Mesodermal cell (in vitro differentiated cells): Measurements from ENCODE around the gene BSDC1.
A peak's percentile ranks its signal among the peaks of the same experiment; 100 is the strongest.

Experiments used
- H3K27ac ChIP-seq: 2 replicates; pipeline ENCODE4 v1.7.0; 2013; ENCODE audit warnings: mild to moderate bottlenecking, low read depth, low read length, moderate library complexity; ENCODE audit not compliant: severe bottlenecking
- H3K36me3 ChIP-seq: 2 replicates; pipeline ENCODE4 v1.7.1; 2013; ENCODE audit warnings: mild to moderate bottlenecking, low read length, moderate library complexity; ENCODE audit not compliant: control insufficient read depth, insufficient read depth
- H3K4me1 ChIP-seq: one replicate; pipeline ENCODE4 v1.7.1; 2013; ENCODE audit warnings: mild to moderate bottlenecking, low read length; ENCODE audit not compliant: insufficient read depth, control insufficient read depth, poor library complexity, severe bottlenecking
- H3K4me3 ChIP-seq: 2 replicates; pipeline ENCODE4 v1.7.0; 2013; ENCODE audit warnings: low read length, control low read depth, mild to moderate bottlenecking; ENCODE audit not compliant: insufficient read depth, poor library complexity, severe bottlenecking; ENCODE audit errors: extremely low read depth
- H3K9me3 ChIP-seq: 2 replicates; pipeline ENCODE4 v1.7.1; 2013; ENCODE audit warnings: mild to moderate bottlenecking, low read length, moderate library complexity; ENCODE audit not compliant: control insufficient read depth
- whole genome bisulfite sequencing, 2 experiments: methylation state at CpG; one replicate each; pipeline ENCODE4 v1.1.5; 2013; ENCODE audit warnings: missing lambda C conversion rate in 2 of 2; ENCODE audit not compliant: insufficient coverage in 2 of 2; 5-methylcytosine and 5-hydroxymethylcytosine counted together

The BSDC1 gene

DNA sequence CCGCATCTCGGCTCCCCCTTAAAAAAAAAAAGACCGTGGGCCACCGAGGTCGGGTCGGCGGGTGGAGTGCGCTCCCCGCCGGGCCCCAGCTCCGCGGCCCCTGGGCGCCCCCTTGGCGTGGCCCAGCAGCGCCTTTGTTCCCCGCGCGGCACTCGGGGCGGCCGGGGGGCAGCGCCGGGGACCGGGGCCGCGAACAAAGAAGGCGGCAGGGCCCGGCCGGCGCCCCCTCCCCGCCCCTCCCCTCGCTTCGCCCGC lies 58.8 kb downstream of the BSDC1 start:
- H3K4me3 ChIP-seq = peak overlapping the region; percentile 79
- peaks cover 51% of the 10 kb centered on the region for H3K4me1 ChIP-seq
- peak overlapping the region; percentile 86 for H3K27ac ChIP-seq
- WGBS, 2 experiments = 0% methylated on average over 7 to 19 of the region's 34 CpGs
- H3K36me3 ChIP-seq = peaks cover 49% of the 10 kb centered on the region
- no peaks in the 10 kb centered on the region for H3K9me3 ChIP-seq

DNA sequence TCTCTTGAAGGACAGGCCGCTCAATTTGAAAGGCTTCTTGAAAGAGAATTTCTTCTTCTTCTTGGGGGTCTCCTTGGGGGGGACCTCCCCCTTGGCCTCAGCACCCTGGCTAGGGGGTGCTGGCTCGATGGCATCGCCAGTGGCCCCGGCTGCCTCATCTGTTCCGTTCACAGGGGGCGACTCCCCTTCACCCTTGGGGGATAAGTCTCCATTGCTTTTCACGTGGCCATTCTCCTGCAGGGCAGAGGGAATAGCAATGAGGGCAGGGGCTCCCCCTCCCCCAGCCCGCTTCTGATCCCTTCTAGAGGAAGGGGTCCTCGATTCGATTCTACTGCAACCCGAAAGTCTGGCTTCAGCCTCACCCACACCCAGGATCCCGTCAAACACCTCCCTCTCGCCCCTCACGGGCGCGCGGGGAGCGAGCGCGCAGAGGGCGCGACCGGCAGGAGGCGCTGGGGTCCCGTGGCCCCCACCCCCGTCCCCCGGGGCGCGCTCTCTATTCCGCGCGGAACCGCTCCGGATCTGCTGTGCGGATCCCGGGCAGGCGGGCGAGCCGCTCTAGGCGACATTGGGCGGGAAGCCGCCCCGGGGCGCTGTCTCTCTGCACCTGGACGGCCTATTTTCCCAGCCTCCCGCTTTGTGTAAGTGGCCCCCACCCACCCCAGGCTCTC lies 59.2 kb downstream of the BSDC1 start:
- Histone ChIP-seq H3K4me1 (peaks cover 49% of the 10 kb centered on the region), H3K27ac (peak overlapping the region; percentile 86), H3K36me3 (peaks cover 53% of the 10 kb centered on the region), H3K9me3 (no peaks in the 10 kb centered on the region), H3K4me3 (peak overlapping the region; percentile 79)
- WGBS, 2 experiments = 0% methylated on average over 21 to 43 of the region's 46 CpGs

DNA sequence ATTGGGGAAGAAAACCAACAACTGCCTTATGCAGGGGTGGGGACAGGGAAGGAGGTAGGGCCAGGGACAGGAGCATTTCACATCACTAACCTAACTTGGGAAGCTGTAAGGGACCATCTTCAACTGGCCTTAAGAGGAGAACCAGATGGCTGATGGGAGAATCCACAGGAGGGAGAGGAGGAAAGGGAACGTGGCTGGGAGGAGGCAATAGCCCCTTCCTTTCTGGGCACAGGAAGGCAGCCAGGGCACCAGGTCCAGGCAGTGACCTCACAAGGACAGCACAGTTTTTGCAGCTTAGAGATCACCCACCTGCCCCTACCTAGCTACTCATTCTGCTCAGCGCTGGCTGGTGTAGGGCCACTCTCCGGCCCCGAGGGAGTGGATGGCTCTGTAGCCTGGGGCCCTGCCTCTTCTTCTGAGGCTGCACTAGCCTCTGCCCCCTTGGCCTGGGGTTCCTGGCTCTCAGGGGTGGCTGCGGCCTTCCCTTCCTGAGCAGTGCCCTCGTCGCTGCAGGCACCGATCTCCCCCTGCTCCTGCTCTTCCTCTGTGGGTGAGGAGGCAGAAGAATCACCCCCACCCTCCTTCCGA lies 59.9 kb downstream of the BSDC1 start:
- H3K36me3 ChIP-seq = peaks cover 60% of the 10 kb centered on the region
- H3K9me3 ChIP-seq = no peaks in the 10 kb centered on the region
- peak overlapping the region; percentile 79 for H3K4me3 ChIP-seq
- 62 to 63% methylated on average over 4 of the region's 9 CpGs for WGBS, 2 experiments
- no peak overlapping the region for H3K27ac ChIP-seq
- peaks cover 43% of the 10 kb centered on the region for H3K4me1 ChIP-seq

DNA sequence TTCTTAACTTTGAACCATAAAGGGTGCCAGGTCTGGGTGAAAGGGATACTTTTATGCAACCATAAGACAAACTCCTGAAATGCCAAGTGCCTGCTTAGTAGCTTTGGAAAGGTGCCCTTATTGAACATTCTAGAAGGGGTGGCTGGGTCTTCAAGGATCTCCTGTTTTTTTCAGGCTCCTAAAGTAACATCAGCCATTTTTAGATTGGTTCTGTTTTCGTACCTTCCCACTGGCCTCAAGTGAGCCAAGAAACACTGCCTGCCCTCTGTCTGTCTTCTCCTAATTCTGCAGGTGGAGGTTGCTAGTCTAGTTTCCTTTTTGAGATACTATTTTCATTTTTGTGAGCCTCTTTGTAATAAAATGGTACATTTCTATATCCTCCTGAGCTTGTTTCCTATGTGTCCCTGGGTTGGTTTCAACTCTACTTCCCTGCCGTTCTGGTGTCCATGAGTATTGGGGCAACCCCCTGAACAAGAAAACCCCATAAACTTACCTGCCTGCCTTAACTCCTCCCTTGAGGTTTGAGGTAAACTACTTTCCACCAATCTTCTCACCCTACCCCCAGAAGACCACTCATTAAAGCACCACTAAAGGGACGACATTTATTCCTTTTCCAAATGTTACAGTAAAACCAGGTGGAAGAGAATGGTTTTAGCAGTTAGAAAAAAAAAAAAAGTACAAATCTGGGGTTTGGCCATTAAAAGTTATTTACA lies 60.8 kb downstream of the BSDC1 start:
- no peak overlapping the region for H3K4me3 ChIP-seq
- peaks cover 69% of the 10 kb centered on the region for H3K36me3 ChIP-seq
- H3K27ac ChIP-seq = peak overlapping the region; percentile 36
- peaks cover 33% of the 10 kb centered on the region for H3K4me1 ChIP-seq
- H3K9me3 ChIP-seq = no peaks in the 10 kb centered on the region
- WGBS, 2 experiments = 95 to 100% methylated on average over 1 to 2 of the region's 3 CpGs

DNA sequence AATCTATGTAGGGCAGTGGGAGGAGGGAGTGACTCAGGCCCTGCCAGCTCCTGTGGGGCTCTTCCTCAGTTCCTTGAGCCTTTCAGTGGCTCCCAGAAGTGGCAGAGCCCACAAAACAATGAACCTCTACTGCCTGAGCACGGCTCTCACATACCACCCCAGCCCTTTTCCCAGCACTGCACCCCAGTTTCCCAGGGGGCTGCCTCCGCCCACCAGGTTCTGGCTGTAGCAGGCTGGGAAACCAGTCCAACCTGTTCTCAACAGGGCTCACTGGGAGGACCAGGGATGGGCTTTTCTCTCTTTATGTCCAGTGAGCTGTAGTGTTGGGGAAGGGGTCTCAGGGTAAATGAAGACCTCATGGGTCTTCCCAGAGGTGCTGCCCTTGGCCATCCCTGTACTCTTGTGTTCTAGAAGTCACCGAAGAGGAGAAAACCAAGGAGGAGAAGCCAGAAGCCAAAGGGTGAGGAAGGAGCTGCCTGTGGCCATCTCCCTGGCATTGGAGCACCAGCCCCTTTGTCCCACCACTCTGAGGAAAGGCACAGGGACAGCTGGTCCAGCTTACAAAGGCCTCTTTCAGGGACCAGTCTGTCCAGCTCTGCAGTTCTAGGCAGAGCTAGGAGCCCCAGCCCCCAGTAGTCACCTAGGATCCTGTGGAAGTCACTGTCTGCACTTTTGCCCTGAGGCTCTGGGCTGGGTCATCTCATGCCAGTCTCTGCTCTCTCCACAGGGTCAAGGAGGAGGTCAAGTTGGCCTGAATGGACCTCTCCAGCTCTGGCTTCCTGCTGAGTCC lies 61.8 kb downstream of the BSDC1 start:
- H3K27ac ChIP-seq = peak overlapping the region; percentile 46
- peaks cover 79% of the 10 kb centered on the region for H3K36me3 ChIP-seq
- peaks cover 24% of the 10 kb centered on the region for H3K4me1 ChIP-seq
- WGBS, 2 experiments = 90 to 92% methylated on average over 3 of the region's 3 CpGs
- no peak overlapping the region for H3K4me3 ChIP-seq
- H3K9me3 ChIP-seq = no peaks in the 10 kb centered on the region

DNA sequence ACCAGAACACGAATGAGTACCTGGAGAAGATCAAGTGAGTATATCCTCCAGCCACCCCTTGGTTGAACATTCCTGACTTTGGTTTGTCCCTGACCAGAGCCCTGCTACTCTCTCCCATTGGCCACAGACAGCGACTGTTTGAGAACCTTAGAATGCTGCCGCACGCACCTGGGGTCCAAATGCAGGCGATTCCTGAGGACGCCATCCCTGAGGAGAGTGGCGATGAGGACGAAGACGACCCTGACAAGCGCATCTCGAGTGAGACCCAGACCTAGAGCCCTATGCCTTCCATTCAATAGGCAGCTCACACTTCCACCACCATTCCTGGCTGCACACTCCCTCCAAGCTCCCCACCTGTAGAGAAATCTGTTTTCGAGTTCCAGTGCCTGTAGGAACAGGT lies 62.7 kb downstream of the BSDC1 start:
- Histone ChIP-seq H3K4me3 (no peak overlapping the region), H3K9me3 (no peaks in the 10 kb centered on the region), H3K27ac (no peak overlapping the region), H3K4me1 (peaks cover 15% of the 10 kb centered on the region), H3K36me3 (peaks cover 86% of the 10 kb centered on the region)
- 95 to 97% methylated on average over 12 of the region's 12 CpGs for WGBS, 2 experiments

DNA sequence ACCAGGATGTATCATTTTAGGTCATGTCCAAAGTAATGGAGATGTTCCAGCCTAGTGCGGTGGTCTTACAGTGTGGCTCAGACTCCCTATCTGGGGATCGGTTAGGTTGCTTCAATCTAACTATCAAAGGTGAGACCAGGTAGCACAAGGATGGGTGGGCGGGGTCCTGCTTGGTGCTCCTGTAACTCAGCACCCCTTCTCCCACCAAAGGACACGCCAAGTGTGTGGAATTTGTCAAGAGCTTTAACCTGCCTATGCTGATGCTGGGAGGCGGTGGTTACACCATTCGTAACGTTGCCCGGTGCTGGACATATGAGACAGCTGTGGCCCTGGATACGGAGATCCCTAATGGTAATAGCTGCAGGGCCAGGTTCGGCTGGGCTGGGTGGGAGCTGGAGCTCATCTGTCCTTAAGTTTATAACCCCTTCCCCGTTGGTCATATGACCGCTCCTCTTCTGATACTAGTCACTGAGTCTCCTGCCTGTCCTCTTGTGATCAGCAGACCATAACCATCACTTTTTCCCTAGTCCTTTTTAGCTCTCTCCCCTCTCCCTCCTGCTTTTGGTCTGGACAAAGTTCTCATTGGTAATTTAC lies 63.6 kb downstream of the BSDC1 start:
- 97 to 98% methylated on average over 12 of the region's 12 CpGs for WGBS, 2 experiments
- Histone ChIP-seq H3K36me3 (peaks cover 94% of the 10 kb centered on the region), H3K4me3 (no peak overlapping the region)

DNA sequence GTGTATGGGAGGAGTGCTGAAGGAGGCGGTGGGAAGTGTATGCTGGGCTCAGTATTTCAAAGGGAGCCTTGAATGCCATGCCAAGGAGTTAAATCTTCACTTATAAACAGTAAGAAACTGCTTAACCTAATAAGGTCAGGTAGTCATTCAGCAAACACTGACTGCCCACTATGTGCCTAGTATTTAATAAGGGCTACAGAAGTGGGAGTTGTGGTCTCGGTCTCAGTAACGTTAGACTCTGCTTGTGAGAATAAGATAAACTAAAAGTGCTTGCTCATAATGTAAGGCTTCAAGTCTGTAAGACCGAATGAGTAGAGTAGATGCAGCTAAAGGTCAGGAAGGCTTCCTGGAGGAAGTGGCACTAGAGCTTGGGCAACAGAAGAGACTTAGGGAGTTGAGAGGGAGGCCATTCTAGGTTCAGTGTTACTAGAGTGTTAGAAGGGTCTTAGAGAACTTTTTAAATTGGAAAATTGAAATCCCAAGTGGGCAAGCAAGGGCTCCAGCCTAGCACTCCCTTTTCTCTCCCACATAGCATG lies 64.2 kb downstream of the BSDC1 start:
- WGBS, 2 experiments = 94 to 96% methylated on average over 3 to 4 of the region's 4 CpGs
- peaks cover 96% of the 10 kb centered on the region for H3K36me3 ChIP-seq
- peaks cover 15% of the 10 kb centered on the region for H3K4me1 ChIP-seq
- H3K27ac ChIP-seq = no peak overlapping the region
- H3K9me3 ChIP-seq = no peaks in the 10 kb centered on the region
- H3K4me3 ChIP-seq = no peak overlapping the region

More for the DNA sequence above, 63.6 kb downstream of the BSDC1 start:
- Histone ChIP-seq H3K27ac (no peak overlapping the region), H3K9me3 (no peaks in the 10 kb centered on the region), H3K4me1 (peaks cover 15% of the 10 kb centered on the region)

DNA sequence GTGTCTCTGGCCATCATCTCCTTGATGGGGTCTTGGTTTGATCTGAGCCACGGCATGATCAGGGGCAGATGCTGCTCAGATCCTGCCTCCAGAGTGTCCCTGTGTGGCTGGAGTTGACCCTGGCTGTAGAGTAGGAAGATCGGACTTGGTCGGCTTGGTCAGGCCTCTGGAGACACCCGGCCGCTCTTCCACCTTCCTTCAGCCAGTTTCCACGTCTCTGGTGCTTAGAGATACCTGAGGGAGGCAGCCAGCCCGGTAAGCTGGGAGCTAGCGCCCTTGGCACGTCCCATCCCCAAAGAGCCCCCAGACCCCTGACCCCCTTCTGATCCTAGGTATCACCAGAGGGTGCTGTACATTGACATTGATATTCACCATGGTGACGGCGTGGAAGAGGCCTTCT lies 67.0 kb downstream of the BSDC1 start:
- Histone ChIP-seq H3K4me3 (no peak overlapping the region), H3K36me3 (peaks cover 92% of the 10 kb centered on the region), H3K27ac (no peak overlapping the region), H3K9me3 (no peaks in the 10 kb centered on the region), H3K4me1 (no peaks in the 10 kb centered on the region)
- WGBS, 2 experiments = 94 to 95% methylated on average over 8 to 9 of the region's 11 CpGs

DNA sequence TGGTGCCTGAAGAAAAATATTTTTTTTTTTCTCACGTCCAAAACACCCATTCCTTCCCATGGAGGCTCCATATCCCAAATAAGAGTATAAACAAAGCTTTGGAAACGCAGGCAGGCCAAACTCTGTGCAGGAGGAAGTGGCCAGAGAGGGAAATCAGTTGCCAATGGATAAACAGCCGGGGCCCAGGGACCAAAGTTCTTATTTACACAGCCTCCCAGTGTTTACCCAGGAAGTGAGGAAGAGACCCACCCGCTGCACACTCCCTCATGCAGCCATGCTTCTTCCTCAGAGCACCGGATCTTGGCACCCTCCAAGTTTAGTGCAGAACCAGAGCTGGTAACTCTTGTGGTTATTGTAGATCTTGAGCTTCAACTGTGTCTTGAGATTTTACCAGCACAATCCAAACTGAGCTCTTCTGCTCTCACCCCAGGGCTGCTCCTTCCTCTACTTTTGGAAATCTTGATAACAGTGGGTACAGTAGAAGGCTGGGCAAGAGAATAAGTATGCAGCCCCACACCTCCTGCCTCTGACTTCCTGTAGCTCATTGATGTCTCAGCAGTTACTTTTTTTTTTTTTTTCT lies 72.4 kb downstream of the BSDC1 start:
- H3K4me3 ChIP-seq = no peak overlapping the region
- WGBS, 2 experiments = 93% methylated on average over 3 of the region's 5 CpGs; no CpG with 5 or more reads in 1 of the 2 experiments
- no peaks in the 10 kb centered on the region for H3K9me3 ChIP-seq
- H3K27ac ChIP-seq = no peak overlapping the region
- peaks cover 83% of the 10 kb centered on the region for H3K36me3 ChIP-seq
- H3K4me1 ChIP-seq = peaks cover 10% of the 10 kb centered on the region
